Natural killer cell (primary cell): Measurements from ENCODE around the gene NIT1. TPM values are rescaled to one million over a fixed set of nuclear protein-coding genes. Genes with fewer than 3 reads are reported as not detected.

Experiments
- ATAC-seq, 3 donors: fragments of 150-1000 bp in 2 of 3; fragments of 200-7000 bp in 1 of 3; cut with Tn5 transposase; 1 replicate in 1 of 3; 2 replicates in 2 of 3; pipeline ENCODE4 v1.10.0; 2021; ENCODE audit warnings: mild to moderate bottlenecking in 2 of 3, moderate library complexity in 2 of 3
- DNase-seq, 2 donors: peaks; one replicate each; pipeline versions ENCODE4 v3.0.0 to v3.0.0-alpha.2; 2013 to 2021; ENCODE audit warnings: mixed read lengths in 1 of 2
- H3K27ac ChIP-seq: one replicate; pipeline ENCODE4 v1.5.1; 2013; ENCODE audit warnings: mild to moderate bottlenecking, low read length
- H3K27me3 ChIP-seq: one replicate; pipeline ENCODE4 v1.6.1; 2013; ENCODE audit warnings: low read length; ENCODE audit not compliant: control insufficient read depth, insufficient read depth
- H3K36me3 ChIP-seq: one replicate; pipeline ENCODE4 v1.6.1; 2013; ENCODE audit warnings: low read length; ENCODE audit not compliant: control insufficient read depth, insufficient read depth
- H3K4me1 ChIP-seq: one replicate; pipeline ENCODE4 v1.6.1; 2013; ENCODE audit warnings: low read length; ENCODE audit not compliant: control insufficient read depth, insufficient read depth
- H3K4me3 ChIP-seq: one replicate; pipeline ENCODE4 v1.5.1; 2013; ENCODE audit warnings: low read length
- H3K9me3 ChIP-seq: one replicate; pipeline ENCODE4 v1.6.1; 2013; ENCODE audit warnings: low read length; ENCODE audit not compliant: control insufficient read depth, insufficient read depth
- H3K27ac Mint-ChIP-seq, 2 donors: one replicate each; pipeline ENCODE4 v1.8.0; 2022; ENCODE audit warnings: mild to moderate bottlenecking in 2 of 2, mixed read lengths in 2 of 2, moderate library complexity in 1 of 2
- H3K27me3 Mint-ChIP-seq, 2 donors: one replicate each; pipeline ENCODE4 v1.8.0; 2022; ENCODE audit warnings: low read depth in 2 of 2, mixed read lengths in 2 of 2
- H3K36me3 Mint-ChIP-seq: one replicate; pipeline ENCODE4 v1.8.0; 2022; ENCODE audit warnings: mixed read lengths
- H3K4me1 Mint-ChIP-seq, 2 donors: one replicate each; pipeline ENCODE4 v1.8.0; 2022; ENCODE audit warnings: mixed read lengths in 2 of 2
- H3K4me3 Mint-ChIP-seq: one replicate; pipeline ENCODE4 v1.8.0; 2022; ENCODE audit warnings: mild to moderate bottlenecking, moderate library complexity, mixed read lengths
- H3K9me3 Mint-ChIP-seq, 2 donors: one replicate each; pipeline ENCODE4 v1.8.0; 2022; ENCODE audit warnings: mixed read lengths in 2 of 2
- WGBS: methylation state at CpG from one replicate; pipeline ENCODE4 v1.1.7; 2013; ENCODE audit warnings: missing lambda C conversion rate; ENCODE audit not compliant: insufficient coverage; 5-methylcytosine and 5-hydroxymethylcytosine counted together
- intact Hi-C: fragments of 100-400 bp; cut with micrococcal nuclease; formaldehyde crosslinking; loops from one replicate; pipeline ENCODE4 v1.14.2; 2022
- total RNA-seq, 4 donors: library from RNA; stranded (reverse); fragments of 120-200 nt in 1 of 4; gene quantifications; one replicate each; pipeline versions ENCODE4 v1.2.3 to v1.2.4, GENCODE V29; 2013 to 2022
- TF ChIP-seq, protein P1 (sequence below): fragments of 200-600 bp; IDR thresholded peaks from one replicate; pipeline ENCODE4 v1.8.0; 2022; ENCODE audit warnings: antibody characterized with exemption

The NIT1 gene
- total RNA-seq, 3 donors from 2014 or later (not counting 1 experiment from before 2014, with no cell fraction given), result 26.5 to 31.7 (median 31.6) TPM

DNA sequence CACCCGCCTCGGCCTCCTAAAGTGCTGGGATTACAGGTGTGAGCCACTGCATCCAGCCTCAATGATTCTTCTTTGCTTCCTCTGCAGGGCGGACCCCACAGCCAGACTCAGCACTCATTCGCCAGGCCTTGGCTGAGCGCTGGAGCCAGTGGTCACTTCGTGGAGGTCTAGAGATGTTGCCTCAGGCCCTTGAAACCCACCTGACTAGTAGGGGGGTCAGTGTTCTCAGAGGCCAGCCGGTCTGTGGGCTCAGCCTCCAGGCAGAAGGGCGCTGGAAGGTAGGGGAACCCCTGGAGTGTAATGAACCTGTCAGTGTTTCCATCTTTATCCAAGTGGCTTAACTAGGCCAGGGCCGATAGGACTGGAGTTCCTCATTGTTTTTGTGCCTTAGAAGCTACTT is 51.0 kb downstream of the NIT1 start:
- H3K4me3 Mint-ChIP-seq, result no peak overlapping the region
- H3K4me1 Mint-ChIP-seq, result peaks cover 34 to 54% of the 10 kb centered on the region in 2 donors
- Histone ChIP-seq H3K27me3 (no peaks in the 10 kb centered on the region), H3K9me3 (no peaks in the 10 kb centered on the region), H3K4me3 (no peak overlapping the region), H3K4me1 (peaks cover 26% of the 10 kb centered on the region), H3K36me3 (peaks cover 48% of the 10 kb centered on the region), H3K27ac (no peak overlapping the region)
- H3K27me3 Mint-ChIP-seq, result no peaks in the 10 kb centered on the region
- TF ChIP-seq, protein P1, sequence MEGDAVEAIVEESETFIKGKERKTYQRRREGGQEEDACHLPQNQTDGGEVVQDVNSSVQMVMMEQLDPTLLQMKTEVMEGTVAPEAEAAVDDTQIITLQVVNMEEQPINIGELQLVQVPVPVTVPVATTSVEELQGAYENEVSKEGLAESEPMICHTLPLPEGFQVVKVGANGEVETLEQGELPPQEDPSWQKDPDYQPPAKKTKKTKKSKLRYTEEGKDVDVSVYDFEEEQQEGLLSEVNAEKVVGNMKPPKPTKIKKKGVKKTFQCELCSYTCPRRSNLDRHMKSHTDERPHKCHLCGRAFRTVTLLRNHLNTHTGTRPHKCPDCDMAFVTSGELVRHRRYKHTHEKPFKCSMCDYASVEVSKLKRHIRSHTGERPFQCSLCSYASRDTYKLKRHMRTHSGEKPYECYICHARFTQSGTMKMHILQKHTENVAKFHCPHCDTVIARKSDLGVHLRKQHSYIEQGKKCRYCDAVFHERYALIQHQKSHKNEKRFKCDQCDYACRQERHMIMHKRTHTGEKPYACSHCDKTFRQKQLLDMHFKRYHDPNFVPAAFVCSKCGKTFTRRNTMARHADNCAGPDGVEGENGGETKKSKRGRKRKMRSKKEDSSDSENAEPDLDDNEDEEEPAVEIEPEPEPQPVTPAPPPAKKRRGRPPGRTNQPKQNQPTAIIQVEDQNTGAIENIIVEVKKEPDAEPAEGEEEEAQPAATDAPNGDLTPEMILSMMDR, result no peak
- no peak overlapping the region for H3K27ac Mint-ChIP-seq
- no peaks in the 10 kb centered on the region for H3K9me3 Mint-ChIP-seq
- H3K36me3 Mint-ChIP-seq, result peaks cover 21% of the 10 kb centered on the region
- intact Hi-C loops, result loop anchor here (5.0 kb wide), 1 partner anchor 33 kb away; the partner anchor contains the start of gene NDUFS2
- ATAC-seq (no peak), DNase-seq (no peak)
- 98% methylated on average over 9 of the region's 9 CpGs for WGBS

Other genes starting within 250 kb of the NIT1 start
- gene ITLN1, start 232.9 kb upstream of the NIT1 start, total RNA-seq, result not detected
- not detected for gene ITLN2, start 163.3 kb upstream of the NIT1 start, total RNA-seq
- gene F11R, start 97.0 kb upstream of the NIT1 start, total RNA-seq, result 10 to 100 TPM; 27.8 to 34.6 (median 30.2) TPM
- 10 to 100 TPM; 31.8 to 36.3 (median 34.3) TPM for gene TSTD1, start 79.1 kb upstream of the NIT1 start, total RNA-seq
- 100 to 1,000 TPM; 113 to 121 (median 114) TPM for gene USF1, start 72.1 kb upstream of the NIT1 start, total RNA-seq
- gene ARHGAP30, start 48.2 kb upstream of the NIT1 start, total RNA-seq, result 100 to 1,000 TPM; 246 to 310 (median 272) TPM
- under 1 TPM in 2 of 3 donors, not detected in 1; 0.07 to 0.09 TPM for gene NECTIN4, start 28.5 kb upstream of the NIT1 start, total RNA-seq
- under 1 TPM in 2 of 3 donors, not detected in 1; 0.49 to 0.50 TPM for gene KLHDC9, start 19.7 kb upstream of the NIT1 start, total RNA-seq
- gene PFDN2, start 68 bp upstream of the NIT1 start, total RNA-seq, result 10 to 100 TPM; 31.6 to 40.0 (median 35.0) TPM
- 10 to 100 TPM; 40.6 to 44.0 (median 43.0) TPM for gene DEDD, start 14.6 kb downstream of the NIT1 start, total RNA-seq
- gene UFC1, start 35.9 kb downstream of the NIT1 start, total RNA-seq, result 100 to 1,000 TPM; 109 to 155 (median 117) TPM
- 10 to 100 TPM; 31.6 to 40.3 (median 35.3) TPM for gene USP21, start 41.4 kb downstream of the NIT1 start, total RNA-seq
- 10 to 100 TPM; 45.5 to 66.3 (median 57.4) TPM for gene PPOX, start 48.3 kb downstream of the NIT1 start, total RNA-seq
- gene B4GALT3, start 59.4 kb downstream of the NIT1 start, total RNA-seq, result 10 to 100 TPM; 58.4 to 62.2 (median 59.4) TPM
- under 1 TPM; 0.14 to 0.20 (median 0.14) TPM for gene ADAMTS4, start 80.9 kb downstream of the NIT1 start, total RNA-seq
- 10 to 100 TPM; 74.7 to 88.8 (median 84.7) TPM for gene NDUFS2, start 84.3 kb downstream of the NIT1 start, total RNA-seq
- 100 to 1,000 TPM; 226 to 281 (median 259) TPM for gene FCER1G, start 97.2 kb downstream of the NIT1 start, total RNA-seq
- not detected for gene APOA2, start 105.5 kb downstream of the NIT1 start, total RNA-seq
- gene TOMM40L, start 108.0 kb downstream of the NIT1 start, total RNA-seq, result 10 to 100 TPM; 16.6 to 23.6 (median 22.8) TPM
- not detected for gene NR1I3, start 120.1 kb downstream of the NIT1 start, total RNA-seq
- gene PCP4L1, start 140.6 kb downstream of the NIT1 start, total RNA-seq, result not detected
- gene MPZ, start 191.9 kb downstream of the NIT1 start, total RNA-seq, result 1 to 10 TPM; 4.6 to 9.0 (median 8.7) TPM
- gene SDHC, start 196.3 kb downstream of the NIT1 start, total RNA-seq, result 10 to 100 TPM; 74.5 to 97.3 (median 86.0) TPM
- gene CFAP126, start 249.8 kb downstream of the NIT1 start, total RNA-seq, result not detected